Kidney tubule cell (primary cell): Measurements from ENCODE around the gene MYO15A.
"Not testable (repeated sequence)": the region's sequence is repeated elsewhere in the genome, so short reads cannot be mapped to it uniquely, and the experiment has no call there.

Experiments
- DNase-seq: peaks from one replicate; pipeline ENCODE4 v3.0.0-alpha.2; 2018; ENCODE audit warnings: low spot score

Gene MYO15A

GRCh38 chr17:18185832-18186626 lies 77.5 kb downstream of the MYO15A start:
- DNase-seq, result peak; percentile 34

- DNase-seq, result no peak
Measured at GRCh38 chr17:18186627-18186982, 78.0 kb downstream of the MYO15A start.

GRCh38 chr17:18187226-18187625 lies 78.7 kb downstream of the MYO15A start:
- DNase-seq, result peak; percentile 10

- DNase-seq, result peak; percentile 86
Measured at GRCh38 chr17:18187821-18188761, 79.5 kb downstream of the MYO15A start.

GRCh38 chr17:18190628-18191235 lies 82.2 kb downstream of the MYO15A start:
- no peak for DNase-seq

- DNase-seq, result peak; percentile 68
Measured at GRCh38 chr17:18191236-18191667, 82.7 kb downstream of the MYO15A start.

- no peak for DNase-seq
Measured at GRCh38 chr17:18191967-18192366, 83.4 kb downstream of the MYO15A start.

GRCh38 chr17:18194394-18194793 lies 85.8 kb downstream of the MYO15A start:
- DNase-seq, result no peak

GRCh38 chr17:18194804-18195203 lies 86.2 kb downstream of the MYO15A start:
- DNase-seq, result no peak

- no peak for DNase-seq
Measured at GRCh38 chr17:18195246-18195645, 86.7 kb downstream of the MYO15A start.

GRCh38 chr17:18197535-18198194 lies 89.1 kb downstream of the MYO15A start:
- no peak for DNase-seq

GRCh38 chr17:18198530-18198929 lies 90.0 kb downstream of the MYO15A start:
- no peak for DNase-seq

GRCh38 chr17:18201108-18201507 lies 92.6 kb downstream of the MYO15A start:
- no peak for DNase-seq

GRCh38 chr17:18203308-18203707 lies 94.8 kb downstream of the MYO15A start:
- peak; percentile 68 for DNase-seq

- no peak for DNase-seq
Measured at GRCh38 chr17:18205861-18206260, 97.3 kb downstream of the MYO15A start.

- no peak for DNase-seq
Measured at GRCh38 chr17:18206962-18207361, 98.4 kb downstream of the MYO15A start.

GRCh38 chr17:18208092-18208491 lies 99.5 kb downstream of the MYO15A start:
- DNase-seq, result no peak

GRCh38 chr17:18213666-18214270 lies 105.2 kb downstream of the MYO15A start:
- no peak for DNase-seq

GRCh38 chr17:18216906-18217305 lies 108.3 kb downstream of the MYO15A start:
- not testable (repeated sequence) for DNase-seq

- peak; percentile 63 for DNase-seq
Measured at GRCh38 chr17:18217412-18218015, 109.0 kb downstream of the MYO15A start.

GRCh38 chr17:18218756-18219415 lies 110.3 kb downstream of the MYO15A start:
- DNase-seq, result no peak
